ENCODE results near the gene SINHCAF. TPM values are rescaled to one million over a fixed set of nuclear protein-coding genes. Genes with fewer than 3 reads are reported as not detected.

SINHCAF gene
- total RNA-seq, 2 donors from 2014 or later: 10.2 to 47.5 TPM

- no peak for DNase-seq (ENCODE audit: low spot score)
- no peaks in the 10 kb centered on the region for H3K27me3 ChIP-seq (replicated peaks; ENCODE audit: insufficient read depth)
- TF ChIP-seq CTCF (IDR thresholded peaks at IDR 0.05): no peak
Measured at GRCh38 chr12:31235868-31236395, 90.0 kb downstream of the SINHCAF start.

GRCh38 chr12:31234955-31235867, 90.7 kb downstream of the SINHCAF start:
- no peak overlapping the region for H3K4me3 ChIP-seq
- H3K4me1 ChIP-seq (ENCODE audit: control insufficient read depth in 1 of 2, low read depth in 2 of 2): no peaks in the 10 kb centered on the region
- no peaks in the 10 kb centered on the region for H3K27me3 ChIP-seq (replicated peaks; ENCODE audit: insufficient read depth)
- no peaks in the 10 kb centered on the region for H3K9me3 ChIP-seq
- DNase-seq (ENCODE audit: low spot score) (no peak), ATAC-seq (ENCODE audit: insufficient number of reproducible peaks, low FRiP score, low read depth) (no peak)
- peak; percentile 63 for TF ChIP-seq CTCF (IDR thresholded peaks at IDR 0.05)
- H3K36me3 ChIP-seq: no peaks in the 10 kb centered on the region
- no peak overlapping the region for H3K27ac ChIP-seq

More at GRCh38 chr12:31235868-31236395, 90.0 kb downstream of the SINHCAF start:
- H3K27ac ChIP-seq: no peak overlapping the region
- no peak overlapping the region for H3K4me3 ChIP-seq
- H3K36me3 ChIP-seq: no peaks in the 10 kb centered on the region
- no peaks in the 10 kb centered on the region for H3K4me1 ChIP-seq (ENCODE audit: control insufficient read depth in 1 of 2, low read depth in 2 of 2)
- ATAC-seq (ENCODE audit: insufficient number of reproducible peaks, low FRiP score, low read depth): no peak
- H3K9me3 ChIP-seq: no peaks in the 10 kb centered on the region

- peaks cover 5 to 8% of the 10 kb centered on the region in 2 donors for H3K4me1 ChIP-seq (ENCODE audit: control insufficient read depth in 1 of 2, low read depth in 2 of 2)
- TF ChIP-seq CTCF (IDR thresholded peaks at IDR 0.05): no peak
- ATAC-seq (ENCODE audit: insufficient number of reproducible peaks, low FRiP score, low read depth) (no peak), DNase-seq (ENCODE audit: low spot score) (no peak)
- no peaks in the 10 kb centered on the region for H3K27me3 ChIP-seq (replicated peaks; ENCODE audit: insufficient read depth)
- no peak overlapping the region for H3K27ac ChIP-seq
- H3K9me3 ChIP-seq: no peaks in the 10 kb centered on the region
- no peaks in the 10 kb centered on the region for H3K36me3 ChIP-seq
- H3K4me3 ChIP-seq: no peak overlapping the region
Measured at GRCh38 chr12:31234053-31234840, 91.7 kb downstream of the SINHCAF start.

GRCh38 chr12:31233061-31233730, 92.8 kb downstream of the SINHCAF start:
- Histone ChIP-seq H3K9me3 (no peaks in the 10 kb centered on the region), H3K4me3 (no peak overlapping the region), H3K27me3 (replicated peaks; ENCODE audit: insufficient read depth) (no peaks in the 10 kb centered on the region), H3K4me1 (ENCODE audit: control insufficient read depth in 1 of 2, low read depth in 2 of 2) (peaks cover 8 to 12% of the 10 kb centered on the region in 2 donors), H3K36me3 (no peaks in the 10 kb centered on the region), H3K27ac (no peak overlapping the region)
- no peak for DNase-seq (ENCODE audit: low spot score)
- no peak for TF ChIP-seq CTCF (IDR thresholded peaks at IDR 0.05)
- ATAC-seq (ENCODE audit: insufficient number of reproducible peaks, low FRiP score, low read depth): no peak

All from thoracic aorta (tissue), 2 donors.